Uterus (tissue), 4 donors: ENCODE results near the gene HDAC4. TPM values are rescaled to one million over a fixed set of nuclear protein-coding genes. Genes with fewer than 3 reads are reported as not detected.

Experiments used
- DNase-seq, 2 donors: peaks; one replicate each; pipeline ENCODE4 v3.0.0-alpha.2; 2019 to 2020
- H3K27ac ChIP-seq, 2 donors: fragments of 200-600 bp; sonication (generic); 1 replicate in 1 of 2; 2 replicates in 1 of 2; pipeline ENCODE4 v1.5.1; 2016 to 2018
- H3K27me3 ChIP-seq, 2 donors: fragments of 200-600 bp; sonication (generic); one replicate each; pipeline ENCODE4 v1.5.1; 2018 to 2019; ENCODE audit warnings: control low read depth in 1 of 2
- H3K36me3 ChIP-seq, 2 donors: fragments of 200-600 bp; sonication (generic); one replicate each; pipeline ENCODE4 v1.5.1; 2019; ENCODE audit warnings: control low read depth in 1 of 2
- H3K4me1 ChIP-seq, 2 donors: fragments of 200-600 bp; sonication (generic); one replicate each; pipeline ENCODE4 v1.5.1; 2018 to 2019; ENCODE audit warnings: control low read depth in 1 of 2
- H3K4me3 ChIP-seq, 2 donors: fragments of 200-600 bp; sonication (generic); 1 replicate in 1 of 2; 2 replicates in 1 of 2; pipeline ENCODE4 v1.5.1; 2018 to 2019; ENCODE audit warnings: mild to moderate bottlenecking in 1 of 2
- H3K9me3 ChIP-seq, 2 donors: fragments of 200-600 bp; sonication (generic); one replicate each; pipeline ENCODE4 v1.5.1; 2019; ENCODE audit warnings: control low read depth in 1 of 2
- POLR2A ChIP-seq, 2 donors: fragments of 450-650 bp; IDR thresholded peaks; one replicate each; pipeline ENCODE4 v1.6.1; 2016; ENCODE audit warnings: antibody characterized with exemption in 2 of 2, mild to moderate bottlenecking in 1 of 2, moderate library complexity in 1 of 2
- intact Hi-C: fragments of 100-400 bp; cut with DNase I; formaldehyde crosslinking; loops from one replicate; pipeline ENCODE4 v1.15.1; 2023; ENCODE audit warnings: low total_unique reads
- total RNA-seq, 4 donors: library from RNA; depleted of rRNA in 3 of 4; stranded (reverse); fragments of >200 nt in 3 of 4; gene quantifications; one replicate each; pipeline versions ENCODE4 v1.1.0 to v1.2.4, GENCODE V29; 2014 to 2023
- TF ChIP-seq, protein P1 (sequence below), 4 experiments: fragments of 200-600 bp in 2 of 4; fragments of 450-650 bp in 2 of 4; sonication (generic) in 2 of 4; IDR thresholded peaks; one replicate each; pipeline ENCODE4 v1.5.1; 2016 to 2019; ENCODE audit warnings: antibody characterized with exemption in 4 of 4, mild to moderate bottlenecking in 2 of 4, moderate library complexity in 1 of 4
- donor health status: DM: yes; HTN: yes; CAD: no.

Gene HDAC4
- total RNA-seq, 4 donors from 2014 or later, result 42.1 to 91.5 (median 73.4) TPM

DNA sequence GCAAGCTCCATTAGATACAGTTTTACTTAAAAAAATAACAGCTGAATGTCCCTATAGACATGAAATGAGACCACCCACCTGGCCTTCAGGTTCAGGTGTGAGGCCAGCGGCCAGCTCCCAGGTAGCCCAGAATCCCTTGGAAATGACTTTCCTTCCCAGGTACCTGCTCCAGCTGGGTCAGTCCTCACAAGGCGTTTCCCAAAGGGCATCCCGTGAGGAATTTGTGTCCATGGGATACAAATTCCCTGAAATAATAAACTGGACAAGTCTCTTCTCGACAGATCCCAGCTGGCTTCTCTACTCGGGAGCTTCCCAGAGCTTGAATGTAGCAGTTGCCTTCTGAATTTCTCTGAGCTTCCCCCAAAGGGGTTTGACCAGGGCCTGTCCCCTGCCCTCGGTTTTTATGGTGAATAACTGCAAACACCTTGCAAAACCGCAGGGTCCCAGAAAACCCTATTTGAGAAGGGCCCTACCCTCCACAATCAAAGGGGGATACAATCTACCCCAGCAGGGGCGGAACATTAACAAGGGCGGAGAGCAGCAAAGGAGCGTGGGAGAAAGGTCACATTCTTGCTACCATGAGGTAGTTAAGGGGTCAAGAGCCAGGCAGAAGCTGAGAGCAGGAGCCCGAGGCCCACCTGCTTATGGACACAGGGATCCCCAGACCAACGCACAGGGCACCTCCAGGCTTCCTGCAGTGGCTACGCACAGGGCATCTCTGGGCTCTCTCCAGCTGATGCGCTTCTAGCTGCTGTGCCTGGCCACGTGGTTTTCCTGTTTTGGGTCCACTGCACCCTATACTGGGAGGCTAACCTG is 107.7 kb downstream of the HDAC4 start:
- H3K4me3 ChIP-seq, result no peak overlapping the region
- no peaks in the 10 kb centered on the region for H3K36me3 ChIP-seq
- DNase-seq, result peak in 1 of 2 donors; percentile 12
- no peaks in the 10 kb centered on the region for H3K4me1 ChIP-seq
- TF ChIP-seq, protein P1, sequence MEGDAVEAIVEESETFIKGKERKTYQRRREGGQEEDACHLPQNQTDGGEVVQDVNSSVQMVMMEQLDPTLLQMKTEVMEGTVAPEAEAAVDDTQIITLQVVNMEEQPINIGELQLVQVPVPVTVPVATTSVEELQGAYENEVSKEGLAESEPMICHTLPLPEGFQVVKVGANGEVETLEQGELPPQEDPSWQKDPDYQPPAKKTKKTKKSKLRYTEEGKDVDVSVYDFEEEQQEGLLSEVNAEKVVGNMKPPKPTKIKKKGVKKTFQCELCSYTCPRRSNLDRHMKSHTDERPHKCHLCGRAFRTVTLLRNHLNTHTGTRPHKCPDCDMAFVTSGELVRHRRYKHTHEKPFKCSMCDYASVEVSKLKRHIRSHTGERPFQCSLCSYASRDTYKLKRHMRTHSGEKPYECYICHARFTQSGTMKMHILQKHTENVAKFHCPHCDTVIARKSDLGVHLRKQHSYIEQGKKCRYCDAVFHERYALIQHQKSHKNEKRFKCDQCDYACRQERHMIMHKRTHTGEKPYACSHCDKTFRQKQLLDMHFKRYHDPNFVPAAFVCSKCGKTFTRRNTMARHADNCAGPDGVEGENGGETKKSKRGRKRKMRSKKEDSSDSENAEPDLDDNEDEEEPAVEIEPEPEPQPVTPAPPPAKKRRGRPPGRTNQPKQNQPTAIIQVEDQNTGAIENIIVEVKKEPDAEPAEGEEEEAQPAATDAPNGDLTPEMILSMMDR (IDR thresholded peaks at IDR 0.05), result no peak
- no peak for TF ChIP-seq POLR2A (IDR thresholded peaks at IDR 0.05)
- intact Hi-C loops, result no loop called here
- no peaks in the 10 kb centered on the region for H3K9me3 ChIP-seq
- H3K27me3 ChIP-seq, result no peaks in the 10 kb centered on the region
- peak overlapping the region; percentile 52 to 70 for H3K27ac ChIP-seq

DNA sequence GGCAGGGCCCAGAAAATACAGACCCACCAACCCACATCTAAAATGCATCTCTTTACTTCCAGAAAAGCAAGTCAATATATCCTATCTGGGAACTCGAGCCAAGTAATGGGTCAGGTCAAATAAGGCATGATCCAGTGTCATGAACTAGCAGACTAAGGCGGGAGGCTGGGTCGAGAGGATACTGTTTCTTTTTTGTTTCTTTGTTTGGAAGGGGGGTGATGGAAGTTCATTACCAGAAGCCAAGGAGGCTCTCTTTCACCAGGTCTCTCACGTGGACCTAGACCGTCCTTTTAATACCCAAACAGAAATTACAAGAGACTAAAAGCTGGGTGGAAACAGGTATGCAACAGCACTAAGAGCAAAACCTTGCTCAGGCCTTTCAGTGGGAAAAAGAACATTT is 108.3 kb downstream of the HDAC4 start:
- H3K27me3 ChIP-seq, result no peaks in the 10 kb centered on the region
- H3K36me3 ChIP-seq, result no peaks in the 10 kb centered on the region
- intact Hi-C loops, result no loop called here
- no peaks in the 10 kb centered on the region for H3K4me1 ChIP-seq
- DNase-seq, result no peak
- H3K4me3 ChIP-seq, result no peak overlapping the region
- H3K9me3 ChIP-seq, result no peaks in the 10 kb centered on the region
- H3K27ac ChIP-seq, result peak overlapping the region; percentile 52 to 79
- no peak for TF ChIP-seq POLR2A (IDR thresholded peaks at IDR 0.05)
- TF ChIP-seq, protein P1 (IDR thresholded peaks at IDR 0.05), result no peak

DNA sequence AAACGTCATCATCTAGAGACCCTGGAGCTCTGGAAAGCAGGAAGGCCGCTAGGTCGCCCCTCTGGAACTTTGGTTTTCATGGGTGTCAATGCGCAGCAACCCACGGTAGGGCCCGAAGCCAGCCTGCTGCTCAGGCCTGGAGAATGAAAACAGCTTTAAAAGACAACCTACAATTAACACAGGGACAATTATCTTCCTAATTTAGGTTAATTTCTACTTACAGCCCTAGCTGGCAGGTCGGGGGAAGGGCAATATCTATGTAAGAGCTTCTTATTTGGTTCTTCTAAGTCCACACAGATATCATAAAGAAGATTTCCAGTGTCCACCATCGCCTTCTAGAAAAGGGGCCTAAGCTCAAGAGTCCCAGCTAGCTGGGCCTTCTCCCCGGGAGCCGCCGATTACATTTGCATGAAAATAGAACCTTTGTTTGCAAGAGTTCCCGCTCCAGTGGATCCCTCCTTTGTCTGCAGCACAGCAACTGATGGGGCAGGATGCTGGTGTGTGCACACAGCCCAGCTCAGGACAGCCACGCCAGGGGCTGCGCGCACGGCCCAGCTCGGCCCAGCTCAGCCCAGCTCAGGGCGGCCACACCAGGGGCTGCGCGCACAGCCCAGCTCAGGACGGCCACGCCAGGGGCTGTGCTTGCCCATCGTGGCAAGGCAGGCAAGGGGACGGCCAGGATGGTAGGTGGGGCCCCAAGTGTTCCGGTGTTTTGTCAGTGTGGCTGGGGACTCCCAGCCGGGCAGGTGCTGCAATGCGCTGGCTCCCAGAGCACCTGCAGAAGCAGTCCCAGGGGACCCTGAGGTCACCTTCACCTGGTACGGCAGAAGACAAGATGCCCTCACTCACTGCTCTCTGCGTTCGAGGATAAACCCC is 109.1 kb downstream of the HDAC4 start:
- intact Hi-C loops, result no loop called here
- peak in 1 of 2 donors; percentile 12 for DNase-seq
- Histone ChIP-seq H3K36me3 (no peaks in the 10 kb centered on the region), H3K9me3 (no peaks in the 10 kb centered on the region), H3K4me3 (no peak overlapping the region), H3K27me3 (no peaks in the 10 kb centered on the region), H3K4me1 (no peaks in the 10 kb centered on the region), H3K27ac (peak overlapping the region; percentile 3 to 79)
- TF ChIP-seq POLR2A (IDR thresholded peaks at IDR 0.05), result no peak
- TF ChIP-seq, protein P1 (IDR thresholded peaks at IDR 0.05), result no peak

DNA sequence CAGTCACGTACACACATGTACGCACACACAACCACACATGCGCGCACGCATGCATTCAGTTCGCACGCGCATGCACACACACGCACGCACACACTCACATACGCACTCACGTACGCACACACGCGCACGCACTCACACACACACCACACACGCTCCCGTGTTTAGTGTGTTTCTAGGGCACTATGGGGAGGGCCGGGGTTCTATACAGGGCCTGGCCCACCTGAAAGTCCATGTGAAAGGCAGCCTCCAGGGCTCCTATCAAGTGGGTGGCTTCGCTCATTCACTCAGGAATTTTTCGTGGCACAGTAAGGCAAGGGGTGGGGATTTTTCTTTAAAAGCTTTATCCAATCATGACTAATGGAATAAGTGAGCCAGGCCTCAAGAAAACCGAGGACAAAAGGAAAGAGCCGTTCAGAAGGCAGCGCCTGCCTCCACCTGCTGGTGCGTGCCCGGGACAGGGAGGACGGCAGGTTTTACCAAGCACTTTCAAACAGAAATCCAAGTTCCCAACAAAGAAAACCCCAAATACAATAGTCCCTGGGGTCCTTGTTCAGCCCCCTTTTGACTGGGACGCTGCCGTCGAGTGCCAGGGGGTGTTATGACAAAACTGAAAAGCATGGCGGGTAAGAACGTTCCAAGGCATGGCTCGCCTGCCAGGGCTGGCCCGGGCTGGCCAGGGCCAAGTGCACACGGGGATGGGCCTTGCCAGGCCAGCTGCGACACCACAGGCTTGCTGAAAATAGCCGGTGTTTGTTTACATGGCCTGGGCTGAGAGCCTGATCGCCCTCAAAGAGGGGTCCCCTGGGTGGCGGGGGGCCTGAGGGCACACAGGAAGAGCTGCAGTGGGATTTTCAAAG is 110.0 kb downstream of the HDAC4 start:
- DNase-seq, result peak; percentile 11 to 14
- no peaks in the 10 kb centered on the region for H3K4me1 ChIP-seq

More for the DNA sequence above, 110.0 kb downstream of the HDAC4 start:
- H3K9me3 ChIP-seq, result no peaks in the 10 kb centered on the region
- no peaks in the 10 kb centered on the region for H3K27me3 ChIP-seq
- TF ChIP-seq, protein P1 (IDR thresholded peaks at IDR 0.05), result no peak
- TF ChIP-seq POLR2A (IDR thresholded peaks at IDR 0.05), result no peak
- no peak overlapping the region for H3K4me3 ChIP-seq
- H3K36me3 ChIP-seq, result no peaks in the 10 kb centered on the region
- intact Hi-C loops, result no loop called here
- peak overlapping the region; percentile 3 to 79 for H3K27ac ChIP-seq
